GM21381 (cell line): Measurements from ENCODE around the gene SUN3.
"Not testable (repeated sequence)": the region's sequence is repeated elsewhere in the genome, so short reads cannot be mapped to it uniquely, and the experiment has no call there.

Source experiments
- ATAC-seq: cut with Tn5 transposase; IDR thresholded peaks from one replicate; pipeline ENCODE4 v1.9.1; 2021; ENCODE audit warnings: mild to moderate bottlenecking, moderate library complexity; ENCODE audit not compliant: unreplicated experiment

The SUN3 gene

DNA sequence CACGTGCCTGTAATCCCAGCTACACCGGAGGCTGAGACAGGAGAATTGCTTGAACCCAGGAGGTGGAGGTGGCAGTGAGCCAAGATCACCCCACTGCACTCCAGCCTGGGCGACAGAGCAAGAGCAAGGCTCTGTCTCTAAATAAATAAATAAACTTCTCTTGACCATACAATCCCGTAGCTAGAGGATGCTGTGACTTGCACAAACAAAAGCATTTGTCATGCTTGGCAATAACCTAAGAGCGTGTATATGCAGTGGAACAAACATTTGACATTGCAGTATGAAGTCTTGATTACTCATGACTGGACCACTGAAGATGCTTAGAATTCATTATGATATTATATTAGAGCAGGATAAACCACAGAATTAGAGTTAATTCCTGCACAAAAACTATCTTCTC is 5.0 kb upstream of the SUN3 start:
- no peak for ATAC-seq

DNA sequence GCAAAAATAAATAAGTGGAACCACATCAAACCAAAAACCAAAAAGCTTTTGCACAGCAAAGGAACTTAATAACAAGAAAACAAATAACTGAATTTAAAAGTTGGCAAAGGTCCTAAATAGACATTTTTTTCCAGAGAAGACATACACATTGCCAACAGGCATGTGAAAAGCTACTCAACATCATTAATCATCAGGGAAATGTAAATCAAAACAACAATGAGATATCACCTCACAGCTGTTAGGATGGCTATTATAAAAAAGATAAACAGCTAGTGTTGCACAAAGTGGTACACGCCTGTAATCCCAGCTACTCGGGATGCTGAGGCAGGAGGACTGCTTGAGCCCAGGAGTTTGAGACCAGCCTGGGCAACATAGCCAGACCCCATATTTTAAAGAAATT is 2.2 kb upstream of the SUN3 start:
- ATAC-seq = no peak

DNA sequence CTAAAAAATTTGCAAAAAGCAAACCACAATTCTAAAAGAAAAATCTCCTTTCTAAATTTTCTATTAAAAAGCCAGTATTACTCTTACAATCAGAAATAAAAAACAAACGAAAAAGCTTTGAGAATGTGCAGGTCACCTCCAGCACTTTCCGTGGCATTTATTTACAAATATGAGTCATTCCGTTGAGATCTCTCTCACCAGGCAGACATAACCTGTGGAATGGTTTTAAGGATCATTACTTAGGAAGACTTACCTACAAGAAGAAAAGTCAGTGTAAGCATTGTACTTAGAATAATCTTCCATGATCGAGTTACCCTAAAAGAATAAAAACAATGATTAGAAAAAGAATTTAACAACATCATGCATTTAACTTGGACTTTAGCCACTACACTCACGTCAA is 3.3 kb downstream of the SUN3 start:
- no peak for ATAC-seq

DNA sequence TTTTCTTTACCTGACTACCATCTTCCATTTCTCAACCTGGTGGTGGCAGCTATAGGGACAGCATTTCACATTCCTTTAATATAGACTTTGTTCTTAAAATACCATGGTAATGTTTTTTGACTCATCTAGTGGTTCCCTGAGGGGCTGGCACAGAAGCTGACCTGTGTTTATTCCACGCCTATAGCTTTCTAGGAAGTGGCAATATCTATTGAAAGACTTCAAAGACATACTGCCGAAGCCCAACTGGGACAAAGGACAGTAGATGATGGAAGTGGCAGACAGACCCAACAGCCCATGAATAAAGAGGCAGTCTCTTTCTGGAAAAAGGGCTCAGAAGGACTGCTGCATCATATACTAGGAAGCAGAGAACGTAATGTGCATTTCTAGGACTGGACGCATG is 11.2 kb downstream of the SUN3 start:
- no peak for ATAC-seq

DNA sequence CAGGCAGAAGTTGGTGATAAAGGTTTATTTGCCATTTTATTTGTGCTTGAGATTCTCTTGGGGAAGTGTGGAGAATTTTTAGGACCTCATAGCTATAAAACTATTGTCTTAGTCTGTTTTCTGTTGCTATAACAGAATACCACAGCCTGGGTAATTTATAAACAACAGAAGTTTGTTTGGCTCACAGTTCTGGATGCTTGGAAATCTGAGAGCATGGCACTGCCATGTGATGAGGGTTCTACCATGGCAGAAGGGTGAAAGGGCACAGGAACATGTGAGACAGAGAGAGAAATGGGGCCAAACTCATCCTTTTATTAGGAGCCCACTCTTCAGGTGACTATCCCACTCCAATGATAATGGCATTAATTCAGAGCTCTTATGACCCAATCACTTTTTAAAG is 12.3 kb downstream of the SUN3 start:
- no peak for ATAC-seq

DNA sequence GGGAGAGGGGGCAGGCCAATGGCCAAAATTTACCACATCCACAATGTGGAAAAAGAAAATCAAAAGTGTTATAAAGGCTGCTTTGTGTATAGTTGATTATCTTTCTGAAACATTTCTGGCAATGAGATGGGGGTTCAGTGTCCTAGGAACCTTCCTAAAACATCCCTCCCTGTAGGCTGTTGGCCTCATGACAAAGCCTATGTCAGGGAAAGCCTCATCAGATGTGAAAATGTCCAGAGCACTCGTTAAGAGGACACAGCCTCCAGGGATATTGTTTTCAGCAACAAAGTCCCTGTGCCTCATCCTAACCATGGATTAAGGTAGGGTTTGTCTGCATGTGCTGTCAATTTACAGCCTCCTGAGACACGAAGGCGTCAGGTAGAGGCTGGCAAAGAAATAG is 17.0 kb downstream of the SUN3 start:
- no peak for ATAC-seq

DNA sequence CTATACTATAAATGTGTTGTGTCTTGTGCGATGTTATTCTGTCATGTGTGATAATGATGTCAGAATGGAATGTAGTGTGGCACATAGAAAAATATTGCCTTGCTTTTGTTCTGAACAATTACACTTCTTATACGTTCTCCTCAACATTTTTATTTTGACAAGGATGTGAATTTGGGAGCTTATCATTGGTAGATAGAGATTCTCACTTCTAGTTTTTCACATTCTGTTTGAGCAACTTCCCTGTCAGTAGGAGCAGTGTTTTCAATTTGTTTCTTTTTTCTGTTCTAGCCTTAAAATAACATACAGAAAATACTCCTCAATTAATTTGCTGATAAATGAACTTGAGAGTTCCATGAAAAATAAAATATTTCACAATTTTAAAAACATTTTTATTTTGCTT is 17.6 kb downstream of the SUN3 start:
- ATAC-seq = no peak

DNA sequence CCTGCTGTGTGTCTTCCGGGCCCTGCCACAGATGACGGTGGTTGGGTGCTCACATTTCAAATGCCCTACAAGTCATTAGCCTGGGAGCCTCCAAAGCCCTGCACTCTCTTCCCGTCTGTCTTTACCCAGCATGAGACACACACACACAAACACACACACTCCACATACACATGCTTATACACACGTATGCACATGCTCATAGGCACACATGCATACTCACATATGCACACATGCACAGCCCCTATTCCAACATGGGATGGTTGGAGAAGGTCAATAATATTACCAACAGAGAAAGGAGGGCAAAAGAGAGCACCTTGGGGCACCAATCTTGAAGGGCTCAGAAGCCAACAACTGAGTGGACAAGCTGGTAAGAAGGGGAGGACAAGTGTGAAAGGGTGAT is 19.0 kb downstream of the SUN3 start:
- no peak for ATAC-seq

DNA sequence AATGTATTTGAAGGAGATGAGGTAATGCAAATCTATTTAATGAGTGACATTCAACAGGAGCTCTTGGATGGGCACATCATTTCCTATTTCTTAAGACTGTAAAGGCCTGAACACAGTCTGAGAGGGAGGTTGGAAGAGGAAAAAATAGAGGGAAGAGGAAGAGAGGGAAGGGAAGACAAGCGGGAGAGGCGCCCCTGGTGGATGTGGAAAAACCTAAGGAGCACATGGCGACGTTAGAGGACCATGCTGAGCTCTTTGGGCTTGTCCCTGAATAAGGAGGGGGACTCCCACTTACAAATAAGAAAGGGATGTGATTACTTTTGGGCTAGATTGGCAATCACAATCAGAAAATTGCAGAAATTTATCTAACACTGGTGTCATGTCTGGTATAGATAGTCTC is 19.6 kb downstream of the SUN3 start:
- ATAC-seq = no peak

DNA sequence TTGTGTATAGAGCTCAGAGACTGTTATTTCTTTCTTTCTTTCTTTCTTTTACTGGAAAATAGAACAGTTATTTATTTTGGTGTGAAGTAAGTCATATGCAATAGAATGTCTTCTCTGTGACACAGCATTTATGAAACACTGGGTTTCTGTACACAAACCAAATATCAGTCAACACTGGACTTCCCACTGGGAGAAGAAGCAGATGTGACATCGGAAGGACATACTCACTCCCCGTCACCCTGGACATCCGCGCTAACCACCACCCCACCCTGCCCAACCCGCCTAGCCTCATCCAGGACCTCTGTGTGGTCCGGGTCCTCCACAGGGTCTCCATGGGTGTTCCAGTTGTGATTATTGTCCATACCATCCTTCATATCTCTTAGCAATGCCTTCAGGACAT is 22.0 kb downstream of the SUN3 start:
- ATAC-seq = no peak

DNA sequence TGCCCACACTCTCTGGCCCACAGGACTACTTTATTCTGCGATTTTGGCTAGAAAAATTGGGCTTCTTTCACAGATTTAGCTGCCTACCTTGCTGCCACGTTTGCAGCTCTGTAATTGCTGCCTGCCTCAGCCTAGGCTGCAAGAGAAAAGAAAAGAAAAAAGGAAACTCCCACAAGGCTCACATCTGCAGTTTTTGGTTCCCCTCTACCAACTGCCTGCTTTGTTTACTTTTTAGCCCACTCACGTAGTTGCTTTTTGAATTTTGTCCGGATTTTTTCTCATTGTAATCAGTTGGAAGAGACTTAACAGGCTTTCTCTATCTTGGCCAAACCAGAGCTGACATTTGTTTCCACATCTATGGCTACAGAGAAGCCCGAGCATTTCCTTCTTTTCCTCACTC is 24.3 kb downstream of the SUN3 start:
- ATAC-seq = no peak

DNA sequence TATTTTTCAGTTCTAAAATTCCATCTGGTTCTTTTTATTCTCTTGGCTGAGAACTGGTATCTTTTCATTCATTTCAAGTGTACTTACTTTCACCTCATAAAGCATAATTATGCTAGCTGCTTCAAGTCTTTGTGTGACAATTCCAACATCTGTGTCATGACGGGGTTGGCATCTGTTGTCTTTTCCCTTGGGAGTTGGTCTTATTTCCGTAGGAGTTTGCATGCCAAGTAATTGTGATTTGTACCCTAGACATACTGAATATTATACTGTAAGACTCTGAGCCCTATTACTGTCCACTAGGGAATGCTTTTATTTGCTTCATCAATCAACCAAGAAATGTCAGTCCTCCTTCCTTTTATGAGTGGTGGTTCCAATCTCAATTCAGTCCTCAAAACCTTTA is 24.9 kb downstream of the SUN3 start:
- ATAC-seq = no peak

DNA sequence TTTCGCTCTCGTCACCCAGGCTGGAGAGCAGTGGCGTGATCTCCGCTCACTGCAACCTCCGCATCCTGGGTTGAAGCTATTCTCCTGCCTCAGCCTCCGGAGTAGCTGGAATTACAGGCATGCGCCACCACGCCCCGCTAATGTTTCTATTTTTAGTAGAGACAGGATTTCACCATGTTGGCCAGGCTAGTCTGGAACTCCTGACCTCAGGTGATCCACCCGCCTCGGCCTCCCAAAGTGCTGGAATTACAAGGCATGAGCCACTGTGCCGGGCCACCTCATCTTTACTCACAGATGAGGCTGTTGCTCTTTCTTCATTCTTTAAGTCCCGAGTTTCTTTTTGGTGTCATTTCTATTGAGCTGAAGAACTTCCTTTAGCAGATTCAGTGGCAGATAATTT is 28.7 kb downstream of the SUN3 start:
- not testable (repeated sequence) for ATAC-seq

DNA sequence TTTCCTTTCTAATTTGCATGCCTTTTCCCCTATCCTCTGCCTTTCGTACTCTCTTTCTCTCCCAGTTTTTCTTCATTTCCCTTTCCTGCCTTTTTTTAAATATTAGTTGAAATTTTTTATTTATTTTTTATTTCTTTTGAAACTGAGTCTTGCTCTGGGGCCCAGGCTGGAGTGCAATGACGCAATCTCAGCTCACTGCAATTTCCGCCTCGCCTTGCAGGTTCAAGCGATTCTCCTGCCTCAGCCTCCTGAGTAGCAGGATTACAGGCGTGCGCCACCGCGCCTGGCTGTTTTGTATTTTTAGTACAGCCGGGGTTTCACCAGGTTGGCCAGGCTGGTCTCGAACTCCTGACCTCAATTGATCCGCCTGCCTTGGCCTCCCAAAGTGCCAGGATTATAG is 29.5 kb downstream of the SUN3 start:
- no peak for ATAC-seq

DNA sequence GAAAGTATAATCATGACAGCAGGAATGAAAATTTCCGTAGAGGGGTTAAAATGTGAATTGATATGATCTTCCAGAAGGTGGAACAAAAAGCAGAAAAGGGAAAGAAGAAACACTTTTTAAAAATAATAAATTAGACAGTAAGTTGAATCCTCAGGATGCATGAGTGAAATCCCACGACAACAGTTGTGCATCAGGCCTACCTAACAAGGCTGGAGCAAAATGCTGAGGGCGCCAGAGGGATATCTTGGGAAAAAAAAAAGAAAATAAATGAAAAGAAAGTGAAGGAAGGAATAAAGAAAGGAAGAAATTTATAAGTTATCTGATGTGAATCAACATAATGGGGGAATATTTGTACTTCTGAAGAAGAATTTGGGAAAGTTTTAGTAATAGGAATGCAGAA is 36.5 kb downstream of the SUN3 start:
- ATAC-seq = no peak

DNA sequence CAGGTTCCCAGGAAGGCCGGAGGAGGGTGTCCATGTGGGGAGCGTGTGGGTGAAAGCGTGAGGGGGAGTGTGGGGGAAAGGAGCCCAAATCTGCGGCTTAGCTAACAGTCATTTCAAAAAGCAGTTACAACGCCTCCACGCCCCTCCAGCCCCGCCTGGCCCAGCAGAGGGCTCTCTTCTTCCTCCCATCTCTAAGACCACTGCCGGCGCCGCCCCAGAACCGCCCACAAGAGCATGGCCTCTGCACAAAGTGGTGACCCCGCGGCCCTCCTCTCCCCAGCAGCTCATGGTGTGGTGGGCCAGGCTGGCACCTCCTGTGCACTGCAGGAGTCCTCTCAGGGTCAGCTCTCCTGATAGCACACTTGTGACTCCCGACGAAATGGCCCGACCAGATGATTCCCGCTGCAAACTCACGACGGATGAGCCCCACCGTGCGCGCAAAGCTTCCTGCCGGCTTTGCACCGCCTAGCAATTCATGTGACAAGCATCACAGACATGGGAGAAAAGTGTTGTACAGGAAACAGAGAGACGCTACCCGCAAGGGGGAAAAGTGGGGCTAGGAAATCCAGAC is 37.1 kb downstream of the SUN3 start:
- peak; percentile 99 for ATAC-seq

DNA sequence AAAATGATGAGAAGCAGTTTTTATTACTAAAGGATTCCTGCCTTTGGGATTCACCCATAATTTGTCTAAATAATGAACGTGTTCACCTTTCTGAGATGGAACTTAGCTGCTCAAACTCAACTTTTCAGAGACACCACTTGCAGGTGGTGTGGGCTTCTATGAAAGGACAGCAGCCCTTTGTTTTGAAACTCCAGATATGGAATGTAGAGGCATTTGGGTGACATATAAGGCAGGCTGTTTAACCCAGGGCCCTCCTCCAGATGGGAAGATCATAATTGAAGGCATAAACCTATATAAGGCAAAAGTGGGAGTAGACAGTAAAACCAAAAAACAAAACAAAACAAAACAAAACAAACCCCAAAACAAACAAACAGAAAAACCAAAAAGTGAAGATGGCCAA is 37.6 kb downstream of the SUN3 start:
- no peak for ATAC-seq

DNA sequence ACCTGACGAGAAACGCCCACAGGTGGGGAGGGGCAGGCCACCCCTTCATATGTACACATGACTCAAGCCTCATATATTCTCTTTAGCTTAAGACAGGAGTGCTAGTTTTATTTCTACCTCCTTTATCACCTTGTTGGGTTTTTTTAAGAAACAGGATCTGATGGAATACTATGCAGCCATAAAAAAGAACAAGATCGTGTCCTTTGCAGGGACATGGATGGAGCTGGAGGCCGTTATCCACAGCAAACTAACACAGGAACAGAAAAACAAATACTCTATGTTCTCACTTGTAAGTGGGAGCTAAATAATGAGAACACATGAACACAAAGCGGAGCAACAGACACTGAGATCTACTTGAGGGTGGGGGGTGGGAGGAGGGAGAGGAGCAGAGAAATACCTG is 38.3 kb downstream of the SUN3 start:
- no peak for ATAC-seq

DNA sequence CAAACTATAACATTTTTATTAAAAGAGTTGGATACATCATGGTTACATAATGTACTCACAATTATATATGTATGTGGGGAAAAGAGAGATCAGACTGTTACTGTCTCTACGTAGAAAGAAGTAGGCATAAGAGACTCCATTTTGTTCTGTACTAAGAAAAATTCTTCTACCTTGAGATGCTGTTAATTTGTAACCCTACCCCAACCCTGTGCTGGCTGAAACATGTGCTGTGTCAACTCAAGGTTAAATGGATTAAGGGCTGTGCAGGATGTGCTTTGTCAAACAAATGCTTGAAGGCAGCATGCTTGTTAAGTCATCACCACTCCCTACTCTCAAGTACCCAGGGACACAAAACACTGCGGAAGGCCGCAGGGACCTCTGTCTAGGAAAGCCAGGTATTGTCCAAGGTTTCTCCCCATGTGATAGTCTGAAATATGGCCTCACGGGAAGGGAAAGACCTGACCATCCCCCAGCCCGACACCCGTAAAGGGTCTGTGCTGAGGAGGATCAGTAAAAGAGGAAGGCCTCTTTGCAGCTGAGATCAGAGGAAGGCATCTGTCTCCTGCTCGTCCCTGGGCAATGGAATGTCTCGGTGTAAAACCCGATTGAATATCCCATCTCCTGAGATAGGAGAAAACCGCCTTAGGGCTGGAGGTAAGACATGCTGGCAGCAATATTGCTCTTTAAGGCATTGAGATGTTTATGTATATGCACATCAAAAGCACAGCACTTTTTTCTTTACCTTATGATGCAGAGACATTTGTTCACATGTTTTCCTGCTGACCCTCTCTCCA is 39.1 kb downstream of the SUN3 start:
- not testable (repeated sequence) for ATAC-seq

DNA sequence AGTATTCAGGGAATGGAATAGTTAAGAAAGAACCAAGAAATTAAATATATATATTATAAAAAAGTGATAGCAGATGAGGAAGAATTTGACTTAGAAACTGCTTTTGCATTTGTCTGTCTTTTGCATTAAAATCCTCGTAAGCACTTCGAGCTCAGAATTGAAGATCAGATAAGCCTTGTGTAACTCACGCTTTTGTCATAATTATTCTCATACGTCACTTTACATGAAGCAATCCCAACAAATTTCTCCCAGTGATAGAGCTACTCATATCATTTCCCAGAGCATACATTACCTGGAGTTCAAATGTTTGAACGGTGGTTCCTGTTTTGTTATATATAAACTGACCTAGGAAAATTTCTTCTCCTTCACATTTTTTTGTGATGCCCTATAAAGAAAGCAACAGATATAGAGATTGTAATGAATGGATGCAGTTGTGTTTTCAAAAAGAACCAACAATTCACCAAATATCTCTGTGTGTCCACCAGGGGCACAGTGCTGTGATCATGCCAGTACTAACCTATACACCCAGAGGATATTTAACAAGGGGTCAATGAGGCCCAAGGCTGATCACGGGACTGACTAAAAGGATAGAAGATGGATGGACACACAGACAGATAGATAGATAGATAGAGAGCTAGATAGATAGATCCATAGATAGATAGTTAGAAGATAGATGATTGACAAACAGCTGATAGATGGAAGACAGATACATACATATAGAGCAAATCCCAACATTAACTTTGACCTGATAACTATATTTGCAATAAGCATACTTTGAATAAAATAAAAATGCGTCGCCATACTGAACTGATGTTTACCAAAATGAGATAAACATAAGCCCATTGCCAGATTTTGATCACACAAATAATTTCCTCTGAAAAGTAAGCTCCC is 40.2 kb downstream of the SUN3 start:
- ATAC-seq = no peak

DNA sequence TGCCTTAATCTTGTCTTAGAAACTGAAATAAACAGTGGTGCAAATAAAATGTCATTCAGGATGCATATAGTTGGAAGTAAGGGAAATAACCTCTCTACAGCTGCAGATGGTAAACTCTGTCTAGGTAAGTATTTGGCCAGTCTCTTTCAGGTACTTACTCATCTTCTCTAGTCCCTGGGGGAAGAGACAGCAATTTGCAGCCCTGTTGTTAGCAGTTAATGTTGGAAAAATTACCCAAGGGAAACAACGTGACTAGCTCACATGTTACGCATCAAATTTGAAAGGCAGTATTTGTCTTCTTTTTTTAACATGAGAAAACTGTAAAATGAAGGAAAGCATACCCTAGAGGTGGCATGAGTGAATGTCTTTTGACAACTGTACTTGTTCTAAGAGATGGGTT is 46.3 kb downstream of the SUN3 start:
- ATAC-seq = no peak

DNA sequence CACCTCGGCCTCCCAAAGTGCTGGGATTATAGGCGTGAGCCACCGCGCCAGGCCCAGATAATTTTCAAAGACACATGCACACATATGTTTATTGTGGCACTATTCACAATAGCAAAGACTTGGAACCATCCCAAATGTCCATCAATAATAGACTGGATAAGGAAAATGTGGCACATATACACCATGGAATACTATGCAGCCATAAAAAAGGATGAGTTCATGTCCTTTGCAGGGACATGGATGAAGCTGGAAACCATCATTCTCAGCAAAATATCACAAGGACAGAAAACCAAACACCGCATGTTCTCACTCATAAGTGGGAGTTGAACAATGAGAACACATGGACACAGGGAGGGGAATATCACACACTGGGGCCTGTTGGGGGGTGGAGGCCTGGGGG is 48.3 kb downstream of the SUN3 start:
- not testable (repeated sequence) for ATAC-seq
